ENCODE results near the gene SALL2.

- TF ChIP-seq, protein P1, sequence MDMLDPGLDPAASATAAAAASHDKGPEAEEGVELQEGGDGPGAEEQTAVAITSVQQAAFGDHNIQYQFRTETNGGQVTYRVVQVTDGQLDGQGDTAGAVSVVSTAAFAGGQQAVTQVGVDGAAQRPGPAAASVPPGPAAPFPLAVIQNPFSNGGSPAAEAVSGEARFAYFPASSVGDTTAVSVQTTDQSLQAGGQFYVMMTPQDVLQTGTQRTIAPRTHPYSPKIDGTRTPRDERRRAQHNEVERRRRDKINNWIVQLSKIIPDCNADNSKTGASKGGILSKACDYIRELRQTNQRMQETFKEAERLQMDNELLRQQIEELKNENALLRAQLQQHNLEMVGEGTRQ (IDR thresholded peaks at IDR 0.05; ENCODE audit: borderline replicate concordance, low read depth, low read length) = no peak
- TF ChIP-seq MEF2B (IDR thresholded peaks at IDR 0.05; ENCODE audit: partially characterized antibody, poor library complexity, severe bottlenecking) (no peak), CTCF (IDR thresholded peaks at IDR 0.05 in 2 of 3, conservative IDR thresholded peaks at IDR 0.05 in 1 of 3; ENCODE audit: control insufficient read depth in 2 of 3, extremely low read depth in 1 of 3, insufficient read depth in 1 of 3, low read depth in 3 of 3, low read length in 3 of 3) (no peak)
These were observed 2.9 kb downstream of the SALL2 start for GRCh38 chr14:21523203-21523602.

All from GM12878 (cell line).